DLD1 (cell line): ENCODE data around the gene RNF224.
"Not testable (repeated sequence)": the region's sequence is repeated elsewhere in the genome, so short reads cannot be mapped to it uniquely, and the experiment has no call there.

Source experiments
- in situ Hi-C: cut with HindIII; loops from 2 replicates; pipeline ENCODE4 v1.10.0; 2017; ENCODE audit warnings: low sequenced_read_pairs

The RNF224 gene

GRCh38 chr9:137251490-137252268 is 24.4 kb downstream of the RNF224 start:
- in situ Hi-C loops, result no loop called here

DNA sequence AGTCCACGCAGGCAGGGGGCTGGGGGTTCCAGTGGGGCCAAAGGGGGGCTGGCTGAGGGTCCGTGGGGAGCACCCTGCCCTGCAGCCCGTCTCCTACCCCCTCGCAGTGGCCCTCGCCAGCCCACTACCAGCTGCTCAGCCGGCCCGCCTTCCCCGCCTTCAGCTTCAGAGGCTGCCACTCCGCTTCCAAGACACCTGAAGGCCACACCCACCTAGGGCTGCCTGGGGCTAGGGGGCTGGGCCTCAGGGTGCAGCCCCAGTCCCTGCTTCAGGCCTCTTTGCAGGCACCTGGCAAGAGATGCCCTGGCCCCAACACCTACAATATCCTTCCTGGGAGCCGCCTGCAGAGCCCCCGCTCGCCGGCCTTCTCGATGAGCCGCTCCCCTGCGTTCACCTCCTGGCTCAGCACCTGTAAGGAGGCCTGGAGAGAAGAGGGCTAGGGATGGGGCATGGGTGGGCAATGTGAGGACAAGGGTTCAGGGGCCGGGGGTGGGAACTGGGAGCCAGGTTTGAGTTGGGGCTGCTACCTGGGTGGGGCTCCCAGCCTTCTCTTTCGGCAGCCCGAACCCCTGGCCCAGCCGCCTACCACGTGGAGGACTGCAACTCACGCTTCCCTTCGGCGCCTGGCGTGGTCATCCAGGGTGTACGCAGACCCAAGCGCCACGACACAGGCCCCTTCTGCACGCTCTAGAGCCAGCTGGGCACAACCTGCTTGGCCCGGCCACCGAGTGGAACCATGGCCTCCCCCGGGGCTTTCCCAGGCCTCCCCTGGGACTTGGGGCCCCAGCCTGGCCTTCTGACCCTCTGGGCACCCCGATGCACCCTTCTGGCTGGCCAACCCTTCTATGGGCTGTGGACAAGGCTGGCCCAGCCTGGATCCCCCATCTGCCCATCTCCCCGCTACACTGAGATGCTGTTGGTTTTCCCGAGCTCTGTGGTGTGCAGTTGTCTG is 25.5 kb downstream of the RNF224 start:
- in situ Hi-C loops, result no loop called here

DNA sequence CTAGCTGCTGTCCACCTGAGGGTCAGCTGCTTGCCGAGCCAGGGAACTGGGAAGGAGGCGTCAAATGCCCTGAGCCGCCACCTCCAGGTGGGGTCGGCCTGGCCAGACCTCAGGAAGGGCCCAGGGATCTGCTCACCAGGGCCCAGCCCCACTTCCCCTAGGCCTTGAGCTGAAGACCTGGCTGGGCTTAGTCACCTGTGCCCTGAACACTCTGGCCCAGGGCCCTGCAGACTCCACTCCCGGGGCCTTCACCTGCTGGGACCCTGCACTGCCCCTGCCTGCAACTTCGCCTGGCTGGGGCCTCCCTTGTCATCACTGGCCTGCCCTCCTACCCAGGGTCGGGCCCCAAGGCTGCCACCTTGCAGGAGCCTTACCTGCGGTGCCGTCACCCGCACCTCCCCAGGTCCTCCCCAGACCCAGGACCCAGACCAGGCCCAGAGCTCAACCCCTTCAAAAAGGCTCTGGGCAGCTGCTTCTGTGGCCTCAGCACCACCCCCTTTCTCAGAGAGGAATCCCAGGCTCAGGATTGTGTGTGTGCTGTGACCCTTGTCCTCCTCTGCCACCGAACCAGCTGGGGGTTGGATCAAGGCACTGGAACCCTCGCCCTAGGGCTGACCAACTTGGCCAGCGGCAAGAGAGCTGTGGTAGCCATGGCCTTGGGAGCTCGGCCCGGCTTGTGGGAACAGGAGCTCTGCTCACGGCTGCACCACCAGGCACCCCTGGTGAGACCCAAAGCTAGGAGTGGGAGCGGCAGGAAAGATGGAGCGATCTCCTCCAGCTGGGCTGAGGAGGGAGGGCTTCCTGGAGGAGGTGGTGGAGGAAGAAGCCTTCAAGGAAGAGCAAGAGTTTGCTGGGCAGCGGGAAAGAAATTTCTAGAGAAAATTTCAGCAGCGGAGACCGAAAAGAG is 26.7 kb downstream of the RNF224 start:
- in situ Hi-C loops, result no loop called here

DNA sequence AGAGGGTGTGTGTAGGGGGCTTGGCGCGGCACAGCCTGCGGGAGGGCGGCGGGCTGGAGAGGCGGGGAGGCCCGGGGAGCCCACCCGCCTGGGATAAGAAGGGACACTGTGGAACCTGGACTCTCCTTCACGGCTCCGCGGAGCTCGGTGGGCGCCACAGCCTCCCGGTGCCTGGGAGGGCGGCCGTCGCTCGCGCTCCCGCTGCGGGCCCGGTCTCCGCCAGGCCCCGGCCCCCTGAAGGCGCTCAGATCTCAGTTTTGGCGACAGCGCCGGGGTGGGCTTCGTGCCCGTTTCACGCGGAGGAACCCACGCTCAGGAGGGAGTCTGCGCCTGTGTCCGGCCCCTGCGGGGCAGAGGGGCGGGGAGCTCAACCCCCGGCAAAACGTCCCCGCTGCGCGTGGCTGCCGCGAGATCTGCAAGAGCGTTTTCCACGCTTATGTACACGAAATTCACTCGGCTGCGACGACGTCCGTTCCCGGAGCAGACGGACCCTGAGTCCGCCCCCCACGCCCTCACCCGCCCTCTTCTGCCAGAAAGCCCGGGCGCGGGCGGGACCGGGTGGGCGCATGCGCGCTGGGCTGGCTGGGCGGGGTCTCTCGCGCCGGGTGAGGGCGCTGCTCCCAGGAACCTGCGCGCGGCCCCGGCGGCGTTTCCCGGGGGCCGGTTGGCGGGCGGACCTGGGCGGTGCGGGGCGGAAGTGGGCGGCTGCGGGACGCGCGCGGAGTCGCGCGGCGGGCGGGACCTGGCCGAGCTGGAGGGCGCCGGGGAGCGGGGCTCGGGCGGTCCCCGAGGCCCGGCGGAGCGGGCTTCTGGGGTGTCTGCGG is 27.5 kb downstream of the RNF224 start, which contains the start of gene NELFB:
Gene NELFB, plus strand, starts transcription at position 704 of the 824 bp plus-strand sequence.
- in situ Hi-C loops, result no loop called here

DNA sequence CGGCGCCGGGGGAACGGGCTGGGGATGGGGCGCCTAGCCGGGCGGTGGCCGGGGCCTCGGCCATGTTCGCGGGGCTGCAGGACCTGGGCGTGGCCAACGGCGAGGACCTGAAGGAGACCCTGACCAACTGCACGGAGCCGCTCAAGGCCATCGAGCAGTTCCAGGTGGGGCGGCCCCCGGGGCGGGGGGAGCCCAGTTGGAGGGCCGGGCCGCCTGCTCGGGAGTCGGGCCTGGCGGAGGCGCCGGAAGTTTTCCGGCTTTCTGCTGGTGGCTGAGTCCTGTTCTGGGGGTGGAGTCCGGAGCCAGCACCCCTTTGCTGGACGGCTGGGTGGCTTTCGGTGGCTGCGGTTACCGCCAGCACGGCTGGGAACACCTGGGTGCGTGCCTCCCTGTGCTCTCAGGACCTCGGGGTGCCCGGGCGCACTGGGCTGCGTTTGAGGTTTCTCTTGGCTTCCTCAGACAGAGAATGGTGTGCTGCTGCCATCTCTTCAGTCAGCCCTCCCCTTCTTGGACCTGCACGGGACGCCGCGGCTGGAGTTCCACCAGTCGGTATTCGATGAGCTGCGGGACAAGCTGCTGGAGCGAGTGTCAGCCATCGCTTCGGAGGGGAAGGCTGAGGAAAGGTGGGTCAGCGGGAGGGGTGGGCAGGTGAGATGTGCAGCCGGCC is 28.3 kb downstream of the RNF224 start:
- in situ Hi-C loops, result no loop called here

GRCh38 chr9:137256362-137256761 is 29.1 kb downstream of the RNF224 start:
- in situ Hi-C loops, result no loop called here

DNA sequence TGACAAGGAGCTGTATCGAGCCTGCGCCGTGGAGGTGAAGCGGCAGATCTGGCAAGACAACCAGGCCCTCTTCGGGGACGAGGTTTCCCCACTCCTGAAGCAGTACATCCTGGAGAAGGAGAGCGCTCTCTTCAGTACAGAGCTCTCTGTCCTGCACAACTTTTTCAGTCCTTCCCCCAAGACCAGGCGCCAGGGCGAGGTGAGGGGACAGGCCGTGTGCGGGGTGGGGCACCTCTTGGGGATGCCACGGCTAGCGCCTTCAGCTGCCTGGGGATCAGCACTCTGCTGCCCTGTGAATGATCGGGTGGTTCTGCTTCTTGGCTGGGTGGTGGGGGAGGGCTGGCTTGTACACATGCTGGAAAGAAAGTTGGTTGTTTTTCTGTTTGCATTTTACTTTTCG is 29.6 kb downstream of the RNF224 start:
- in situ Hi-C loops, result no loop called here

- in situ Hi-C loops, result not testable (repeated sequence)
Measured at GRCh38 chr9:137262173-137262908, 35.0 kb downstream of the RNF224 start.

GRCh38 chr9:137262909-137263285 is 35.6 kb downstream of the RNF224 start:
- in situ Hi-C loops, result no loop called here

GRCh38 chr9:137263506-137263905 is 36.2 kb downstream of the RNF224 start:
- in situ Hi-C loops, result no loop called here

GRCh38 chr9:137264067-137264466 is 36.8 kb downstream of the RNF224 start:
- in situ Hi-C loops, result no loop called here

GRCh38 chr9:137265496-137266161 is 38.3 kb downstream of the RNF224 start:
- in situ Hi-C loops, result no loop called here

GRCh38 chr9:137266162-137266527 is 38.8 kb downstream of the RNF224 start:
- in situ Hi-C loops, result no loop called here

DNA sequence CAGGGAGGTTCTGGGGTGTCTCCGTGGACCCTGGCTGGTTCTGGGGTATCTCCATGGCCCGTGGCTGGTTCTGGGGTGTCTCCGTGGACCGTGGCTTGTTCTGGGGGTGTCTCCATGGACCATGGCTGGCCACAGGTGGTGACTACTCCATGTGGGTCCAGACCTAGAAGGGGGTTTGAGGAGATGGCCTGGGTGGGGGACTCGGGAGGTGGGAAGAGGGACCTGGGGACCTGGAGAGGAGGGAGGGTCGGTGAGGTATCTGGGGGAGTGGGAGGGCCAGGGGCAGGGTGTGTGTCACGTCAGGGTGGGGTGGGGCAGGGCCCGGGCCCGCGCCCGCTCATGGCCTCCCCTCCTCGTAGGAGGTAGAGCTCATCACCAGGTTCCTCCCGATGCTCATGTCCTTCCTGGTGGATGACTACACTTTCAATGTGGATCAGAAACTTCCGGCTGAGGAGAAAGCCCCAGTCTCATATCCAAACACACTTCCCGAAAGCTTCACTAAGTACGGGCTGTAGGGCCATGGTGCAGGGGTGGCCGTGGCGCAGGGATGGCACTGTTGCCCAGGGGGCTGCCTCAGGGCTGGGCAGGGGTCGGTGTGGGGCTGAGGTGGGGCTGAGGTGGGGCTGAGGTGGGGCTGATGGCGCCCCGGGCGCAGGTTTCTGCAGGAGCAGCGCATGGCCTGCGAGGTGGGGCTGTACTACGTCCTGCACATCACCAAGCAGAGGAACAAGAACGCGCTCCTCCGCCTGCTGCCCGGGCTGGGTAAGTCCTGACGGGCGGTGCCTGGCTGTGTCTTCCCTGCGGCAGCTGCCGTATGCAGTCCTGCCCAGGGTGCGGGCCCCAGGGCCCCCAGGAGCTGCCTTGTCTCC is 39.5 kb downstream of the RNF224 start:
- in situ Hi-C loops, result no loop called here

DNA sequence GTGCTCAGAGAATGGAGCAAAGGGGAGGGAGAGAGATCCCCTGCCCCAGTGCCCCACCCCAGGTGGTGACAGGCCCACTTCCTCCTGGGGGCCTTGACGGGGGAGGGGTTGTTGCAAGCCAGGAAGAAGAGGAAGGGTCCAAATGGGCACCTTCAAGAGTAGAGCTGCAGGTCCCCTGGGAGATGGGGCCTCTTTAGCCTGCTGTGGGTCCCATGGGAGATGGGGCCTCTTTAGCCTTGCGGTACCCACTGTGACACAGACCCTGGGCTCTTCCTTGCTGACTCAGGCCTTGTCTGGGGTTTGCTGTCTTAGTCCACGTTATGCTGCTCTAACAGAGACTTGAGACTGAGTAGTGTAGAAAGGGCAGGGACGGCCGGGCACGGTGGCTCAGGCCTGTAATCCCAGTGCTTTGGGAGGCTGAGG is 40.6 kb downstream of the RNF224 start:
- in situ Hi-C loops, result no loop called here

- in situ Hi-C loops, result no loop called here
Measured at GRCh38 chr9:137268538-137269201, 41.4 kb downstream of the RNF224 start.
